HL-60/S4 treated with phorbol 12-myristate 13-acetate at 8.2 ng/mL for 4 days and 3 days (cell line): ENCODE measurements around the gene QSER1.

Source experiments
- in situ Hi-C: fragments of 300-500 bp; cut with MboI; formaldehyde crosslinking; loops from 2 replicates; pipeline ENCODE4 v1.15.0; 2022; ENCODE audit warnings: low sequenced_read_pairs

The QSER1 gene

DNA sequence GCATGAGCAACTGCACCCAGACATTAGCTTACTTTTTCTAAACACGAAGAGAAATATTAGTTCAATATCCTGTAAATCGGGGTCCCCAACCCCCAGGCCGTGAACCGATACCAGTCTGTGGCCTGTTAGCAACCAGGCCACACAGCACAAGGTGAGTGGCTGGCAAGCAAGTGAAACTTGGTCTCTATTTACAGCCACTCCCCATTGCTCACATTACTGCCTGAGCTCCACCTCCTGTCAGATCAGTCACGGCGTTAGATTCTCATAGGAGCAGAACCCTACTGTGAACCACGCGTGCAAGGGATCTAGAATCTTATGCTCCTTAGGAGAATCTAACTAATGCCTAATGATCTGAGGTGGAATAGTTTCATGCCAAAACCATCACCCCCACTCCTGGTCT, 95.2 kb downstream of the QSER1 start:
- in situ Hi-C loops, result no loop called here

GRCh38 chr11:32990481-32990880, 97.9 kb downstream of the QSER1 start:
- in situ Hi-C loops, result no loop called here

DNA sequence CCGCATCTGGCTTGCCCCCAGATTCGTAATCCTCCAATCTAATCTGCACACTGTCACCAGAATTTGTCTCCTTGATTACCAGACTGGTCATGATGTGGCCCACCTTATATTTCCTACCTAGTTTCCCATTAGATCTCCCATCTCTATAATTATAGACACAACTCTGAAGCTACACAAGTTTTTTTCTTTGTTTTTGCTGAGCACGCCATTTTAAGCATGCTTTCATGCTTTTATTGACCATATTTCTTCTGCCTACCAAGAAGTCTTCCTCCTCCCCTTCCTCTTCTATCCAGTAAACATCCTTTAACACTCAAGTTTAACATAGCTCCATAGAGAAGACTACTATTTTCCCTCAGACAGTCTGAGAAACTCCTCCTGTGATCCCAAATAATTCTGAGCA, 98.8 kb downstream of the QSER1 start:
- in situ Hi-C loops, result no loop called here

DNA sequence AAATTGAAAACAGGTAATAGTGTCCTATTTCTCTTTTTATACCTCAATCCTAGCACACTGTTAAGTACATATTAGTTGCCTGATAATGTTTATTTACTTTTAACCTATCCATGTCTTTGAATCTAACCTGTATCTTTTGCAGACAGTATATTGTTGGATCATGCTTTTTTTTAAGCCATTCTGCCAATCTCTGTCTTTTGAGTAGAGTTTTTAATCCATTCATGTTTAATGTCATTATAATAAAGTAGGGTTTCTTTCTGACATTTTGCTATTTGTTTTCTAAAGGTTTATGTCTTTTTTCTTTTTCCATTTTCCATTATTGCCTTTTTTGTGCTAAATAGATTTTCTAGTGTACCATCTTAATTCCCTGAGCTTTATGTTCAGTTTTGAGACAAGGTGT, 99.3 kb downstream of the QSER1 start:
- in situ Hi-C loops, result no loop called here

DNA sequence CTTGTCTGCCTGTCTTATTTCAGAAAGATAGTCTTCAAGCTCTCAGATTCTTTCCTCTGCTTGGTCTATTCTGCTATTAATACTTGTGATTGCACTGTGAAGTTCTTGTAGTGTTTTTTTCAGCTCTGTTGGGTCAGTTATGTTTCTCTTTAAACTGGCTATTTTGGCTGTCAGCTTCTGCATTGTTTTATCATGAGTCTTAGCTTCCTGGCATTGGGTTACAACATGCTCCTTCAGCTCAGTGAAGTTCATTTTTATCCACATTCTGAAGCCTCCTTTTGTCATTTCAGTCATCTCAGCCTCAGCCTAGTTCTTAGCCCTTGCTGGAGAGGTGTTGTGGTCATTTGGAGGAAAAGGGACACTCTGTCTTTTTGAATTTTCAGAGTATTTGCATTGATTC, 107.6 kb downstream of the QSER1 start:
- in situ Hi-C loops, result no loop called here

GRCh38 chr11:33001281-33001680, 108.7 kb downstream of the QSER1 start:
- in situ Hi-C loops, result no loop called here

GRCh38 chr11:33001751-33002542, 109.3 kb downstream of the QSER1 start:
- in situ Hi-C loops, result no loop called here

DNA sequence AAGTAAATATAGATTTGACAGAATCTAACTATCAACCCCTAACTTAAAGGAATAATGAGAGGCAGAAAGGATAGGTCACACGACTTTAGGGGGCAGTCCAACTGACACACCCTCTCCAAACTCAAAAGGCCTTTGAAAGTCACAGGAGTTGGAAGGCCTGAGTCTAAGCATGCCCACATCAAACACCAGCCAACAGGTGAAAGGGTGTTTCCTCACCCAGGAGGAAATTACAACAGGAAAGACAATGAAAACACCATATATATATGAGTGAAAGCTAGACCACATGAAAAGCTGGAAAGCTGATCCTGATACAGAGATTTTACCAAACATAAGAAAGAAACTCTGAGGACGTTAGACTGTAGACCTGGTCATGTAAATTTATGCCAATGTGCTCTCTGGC, 112.6 kb downstream of the QSER1 start:
- in situ Hi-C loops, result no loop called here

DNA sequence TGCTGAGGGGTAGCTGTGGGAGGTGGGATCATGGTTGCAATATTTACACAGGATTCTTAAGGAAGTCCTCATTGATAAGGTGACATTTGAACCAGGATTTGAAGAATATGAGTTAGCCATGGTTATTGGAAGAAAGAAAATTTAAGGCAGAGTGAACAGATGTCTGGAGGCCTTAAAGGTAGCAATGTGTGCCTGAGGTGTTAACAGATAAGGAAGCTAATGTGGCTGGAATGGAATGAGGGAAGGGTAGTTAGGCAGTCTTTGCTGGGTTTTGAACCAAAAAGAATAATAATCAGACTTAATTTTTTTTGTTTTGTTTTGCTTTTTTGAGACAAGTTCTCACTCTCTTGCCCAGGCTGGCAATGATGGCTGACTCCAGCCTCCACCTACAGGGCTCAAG, 113.4 kb downstream of the QSER1 start:
- in situ Hi-C loops, result no loop called here

DNA sequence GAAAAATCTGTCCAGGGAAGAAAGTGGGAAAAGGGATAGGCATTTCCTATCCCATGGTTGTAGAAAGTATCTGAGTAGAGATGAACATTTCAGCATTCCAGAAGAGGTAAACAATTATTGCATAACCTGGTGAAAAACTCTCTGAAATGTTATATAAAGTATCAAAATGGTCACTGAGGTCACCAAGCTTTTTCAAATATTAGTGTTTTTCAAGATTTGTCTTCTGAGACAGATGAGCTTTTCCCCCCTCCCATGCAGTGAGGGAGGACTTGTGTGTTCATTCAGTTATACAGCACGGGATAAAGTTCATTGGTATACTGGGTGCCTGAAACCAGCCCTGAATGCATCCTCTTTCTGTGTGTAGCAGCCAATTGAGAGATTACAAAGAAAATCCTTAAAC, 121.1 kb downstream of the QSER1 start:
- in situ Hi-C loops, result no loop called here

- in situ Hi-C loops, result no loop called here
Measured at GRCh38 chr11:33015621-33016551, 123.3 kb downstream of the QSER1 start, which contains the start of gene DEPDC7. TSS of gene DEPDC7 (plus strand) at chr11:33015878. CDS start at chr11:33015956, 78 bp downstream.

DNA sequence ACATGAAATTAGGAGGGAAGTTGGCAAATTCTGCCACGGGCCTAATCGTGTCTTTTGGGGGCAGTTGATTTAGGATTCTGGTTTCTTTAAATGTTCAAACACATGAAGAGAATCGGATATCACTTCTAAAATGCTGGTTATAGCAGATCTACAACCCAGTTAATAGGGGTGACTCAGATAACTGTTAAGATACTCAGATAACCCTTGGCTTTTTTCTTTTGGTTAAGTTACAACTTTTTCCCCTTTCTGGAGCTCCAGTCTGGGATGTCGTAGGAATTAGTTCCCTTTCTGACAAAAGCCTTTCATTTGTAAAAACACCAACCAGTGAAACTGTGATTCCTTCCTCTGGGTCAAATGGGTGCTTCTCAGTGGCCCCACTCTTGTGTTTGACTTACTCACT, 124.0 kb downstream of the QSER1 start:
- in situ Hi-C loops, result no loop called here

GRCh38 chr11:33017478-33017877, 124.9 kb downstream of the QSER1 start:
- in situ Hi-C loops, result no loop called here

DNA sequence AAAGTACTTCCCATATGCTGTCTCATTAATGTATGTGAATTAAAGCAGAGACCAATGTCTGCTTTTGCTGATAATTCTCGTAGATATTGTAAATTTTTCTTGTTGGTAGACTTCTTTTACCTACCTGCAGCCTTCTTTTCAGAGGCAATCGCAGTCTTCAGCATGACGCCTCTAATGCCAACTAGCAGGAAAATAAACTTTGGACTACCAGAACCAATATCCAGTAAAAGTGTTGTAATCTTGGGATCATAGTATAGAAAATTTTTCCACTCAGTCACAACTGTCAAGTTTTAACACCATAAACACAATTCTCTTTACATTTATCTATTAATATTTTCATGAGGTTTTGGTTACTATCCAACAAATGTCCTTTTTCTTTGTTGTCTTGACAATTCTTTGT, 125.4 kb downstream of the QSER1 start:
- in situ Hi-C loops, result no loop called here

- in situ Hi-C loops, result no loop called here
Measured at GRCh38 chr11:33018840-33019239, 126.2 kb downstream of the QSER1 start.

- in situ Hi-C loops, result no loop called here
Measured at GRCh38 chr11:33021501-33021900, 128.9 kb downstream of the QSER1 start.

DNA sequence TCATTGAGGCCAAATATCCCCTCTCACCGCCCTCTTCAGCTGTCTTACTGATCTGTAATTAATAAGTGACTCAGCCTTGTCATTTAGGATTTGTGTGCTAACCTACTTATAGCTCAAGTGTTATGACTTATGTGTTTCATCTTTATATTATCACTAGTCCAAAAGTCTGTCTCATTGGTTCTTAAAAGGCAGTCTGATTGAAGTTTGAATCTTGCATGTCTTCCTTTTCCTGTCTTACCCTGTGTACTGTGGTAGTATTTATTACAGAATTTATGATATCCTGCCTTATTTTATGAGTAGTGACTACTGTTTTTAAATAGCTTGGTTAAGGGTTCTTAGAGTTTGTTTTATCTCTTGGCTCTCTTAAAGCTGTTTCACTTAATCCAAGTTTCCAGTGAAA, 129.3 kb downstream of the QSER1 start:
- in situ Hi-C loops, result no loop called here

DNA sequence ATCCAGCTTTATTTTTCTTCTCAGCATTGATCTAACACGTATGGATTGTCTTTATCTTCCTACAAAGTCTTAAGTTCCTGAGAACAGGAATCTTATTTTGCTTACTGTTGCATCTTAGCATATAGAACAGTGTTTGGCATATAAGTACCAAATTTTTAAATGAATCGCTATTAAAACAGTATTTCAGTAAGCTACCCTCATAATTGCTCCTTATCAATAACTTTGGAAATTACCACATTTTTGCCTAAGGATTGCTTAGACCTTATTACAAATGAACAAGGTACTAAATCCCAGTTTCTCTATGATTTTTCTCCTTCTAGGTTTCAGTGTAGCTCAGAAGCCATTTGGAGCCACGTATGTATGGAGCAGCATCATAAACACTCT, 132.7 kb downstream of the QSER1 start:
- in situ Hi-C loops, result no loop called here

DNA sequence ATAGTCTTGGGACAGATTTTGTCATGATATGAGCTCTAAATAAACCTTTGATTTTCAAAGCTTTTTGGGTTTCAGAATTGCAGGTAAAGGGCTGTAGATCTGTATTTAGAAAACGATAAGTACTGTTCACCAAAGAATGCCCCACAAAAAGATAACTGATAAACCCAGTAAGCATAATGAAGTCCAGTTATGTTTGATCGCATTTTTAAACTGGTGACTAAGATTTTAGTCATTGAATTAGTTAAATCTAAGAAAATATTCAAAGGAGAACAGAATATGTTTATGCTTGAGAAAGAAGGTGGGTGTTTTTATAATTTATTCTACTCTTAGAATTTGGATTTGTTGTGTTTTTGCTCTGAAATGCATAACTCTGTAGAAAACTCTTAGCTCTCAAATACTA, 134.6 kb downstream of the QSER1 start:
- in situ Hi-C loops, result no loop called here

DNA sequence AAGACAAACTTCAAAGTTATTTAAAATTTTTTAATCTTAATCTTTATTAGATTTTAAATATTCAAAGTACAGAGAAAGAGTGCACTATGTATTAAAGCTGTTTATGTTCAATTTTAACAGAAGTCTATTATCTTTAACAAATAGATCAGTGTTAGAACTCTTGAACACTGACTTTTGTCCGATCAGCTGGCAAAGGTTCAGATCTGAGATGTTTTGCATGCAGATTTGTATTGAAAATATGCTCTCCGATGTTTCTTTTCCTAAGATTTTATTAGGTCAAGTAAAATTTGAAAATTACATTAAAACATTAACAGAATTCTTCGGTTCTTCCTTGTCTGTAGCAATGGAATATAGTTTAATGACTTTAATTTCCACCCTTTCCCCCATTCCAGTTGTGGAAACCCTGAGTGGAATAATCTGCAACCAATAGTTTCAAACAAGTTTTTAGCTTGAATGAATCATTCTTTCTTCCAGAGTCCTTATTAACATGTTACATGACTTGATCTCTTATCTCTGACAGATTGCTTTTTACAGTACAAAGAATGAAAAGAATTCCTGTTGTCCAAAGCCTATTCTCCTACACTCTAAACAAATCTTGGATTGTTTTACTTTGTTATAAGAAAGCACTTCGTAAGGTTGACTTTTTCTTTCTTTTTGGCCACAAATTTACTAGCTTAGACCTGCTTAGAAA, 135.4 kb downstream of the QSER1 start:
- in situ Hi-C loops, result no loop called here

GRCh38 chr11:33028537-33028914, 135.9 kb downstream of the QSER1 start:
- in situ Hi-C loops, result no loop called here
